ENCODE measurements around the gene XBP1.

GRCh38 chr22:28819253-28820096 lies 19.1 kb upstream of the XBP1 start:
- no peak for TF ChIP-seq PRDM4 (CRISPR knock-in tag; IDR thresholded peaks at IDR 0.05; ENCODE audit: borderline replicate concordance)
- no peak for TF ChIP-seq ZNF383 (CRISPR knock-in tag; IDR thresholded peaks at IDR 0.05; ENCODE audit: borderline replicate concordance)
- TF ChIP-seq EP300 (IDR thresholded peaks at IDR 0.05; ENCODE audit: low read depth in 2 of 2, low read length in 2 of 2), result peak; percentile 70 to 95; a peak in 3 of 4 replicates
- TF ChIP-seq EP300 (CRISPR knock-in tag; IDR thresholded peaks at IDR 0.05; ENCODE audit: borderline replicate concordance), result peak; percentile 91
- no peak; the same call in 1 of the 2 replicates for TF ChIP-seq CBX5 (CRISPR knock-in tag; IDR thresholded peaks at IDR 0.05; ENCODE audit: borderline replicate concordance)

Data from HepG2 (cell line).